Neuron (in vitro differentiated cells): ENCODE data around the gene YY2.
"Not testable (repeated sequence)": the region's sequence is repeated elsewhere in the genome, so short reads cannot be mapped to it uniquely, and the experiment has no call there.

Source experiments
- H2AFZ ChIP-seq: one replicate; pipeline ENCODE4 v1.6.1; 2013; ENCODE audit warnings: low read depth, mild to moderate bottlenecking, inconsistent platforms, low read length, moderate library complexity
- H3K27me3 ChIP-seq: one replicate; pipeline ENCODE4 v1.6.1; 2013; ENCODE audit warnings: low read length; ENCODE audit not compliant: insufficient read depth
- H3K36me3 ChIP-seq: one replicate; pipeline ENCODE4 v1.6.1; 2013; ENCODE audit warnings: low read length; ENCODE audit not compliant: insufficient read depth
- H3K4me1 ChIP-seq: one replicate; pipeline ENCODE4 v1.6.1; 2013; ENCODE audit warnings: low read length; ENCODE audit not compliant: insufficient read depth
- H3K4me3 ChIP-seq: 2 replicates; pipeline ENCODE4 v1.5.1; 2013; ENCODE audit warnings: mild to moderate bottlenecking, low read length, moderate library complexity
- H3K9me3 ChIP-seq: one replicate; pipeline ENCODE4 v1.6.1; 2013; ENCODE audit warnings: low read length

Gene YY2

GRCh38 chrX:21855937-21856415 lies at the start of gene YY2:
Gene YY2 (plus strand): TSS chrX:21855987. CDS start chrX:21856485, 498 bp downstream.
- Histone ChIP-seq H3K4me1 (no peaks in the 10 kb centered on the region), H3K9me3 (peaks cover 9% of the 10 kb centered on the region), H2AFZ (no peak within 1 kb of the TSS), H3K36me3 (peaks cover 28% of the 10 kb centered on the region), H3K4me3 (no peak within 1 kb of the TSS), H3K27me3 (no peaks in the 10 kb centered on the region)

- H2AFZ ChIP-seq, result no peak overlapping the region
- H3K36me3 ChIP-seq, result no peaks in the 10 kb centered on the region
- no peaks in the 10 kb centered on the region for H3K4me1 ChIP-seq
- H3K27me3 ChIP-seq, result no peaks in the 10 kb centered on the region
- H3K9me3 ChIP-seq, result no peaks in the 10 kb centered on the region
- no peak overlapping the region for H3K4me3 ChIP-seq
These were observed 49.1 kb upstream of the YY2 start for GRCh38 chrX:21806691-21807090.

GRCh38 chrX:21811832-21812231 lies 44.0 kb upstream of the YY2 start:
- Histone ChIP-seq H3K4me3 (no peak overlapping the region), H2AFZ (no peak overlapping the region), H3K9me3 (no peaks in the 10 kb centered on the region), H3K36me3 (no peaks in the 10 kb centered on the region), H3K27me3 (no peaks in the 10 kb centered on the region), H3K4me1 (peaks cover 12% of the 10 kb centered on the region)

GRCh38 chrX:21812628-21813027 lies 43.2 kb upstream of the YY2 start:
- H3K4me3 ChIP-seq, result no peak overlapping the region
- H3K27me3 ChIP-seq, result no peaks in the 10 kb centered on the region
- peaks cover 13% of the 10 kb centered on the region for H3K4me1 ChIP-seq
- H3K9me3 ChIP-seq, result no peaks in the 10 kb centered on the region
- no peak overlapping the region for H2AFZ ChIP-seq
- no peaks in the 10 kb centered on the region for H3K36me3 ChIP-seq

- Histone ChIP-seq H3K9me3 (no peaks in the 10 kb centered on the region), H3K4me1 (peaks cover 13% of the 10 kb centered on the region), H3K27me3 (no peaks in the 10 kb centered on the region), H3K4me3 (no peak overlapping the region), H2AFZ (no peak overlapping the region), H3K36me3 (no peaks in the 10 kb centered on the region)
These were observed 42.0 kb upstream of the YY2 start for GRCh38 chrX:21813612-21814368.

GRCh38 chrX:21816136-21816535 lies 39.7 kb upstream of the YY2 start:
- no peak overlapping the region for H3K4me3 ChIP-seq
- H2AFZ ChIP-seq, result no peak overlapping the region
- no peaks in the 10 kb centered on the region for H3K27me3 ChIP-seq
- peaks cover 13% of the 10 kb centered on the region for H3K4me1 ChIP-seq
- H3K36me3 ChIP-seq, result no peaks in the 10 kb centered on the region
- H3K9me3 ChIP-seq, result no peaks in the 10 kb centered on the region

GRCh38 chrX:21820170-21820569 lies 35.6 kb upstream of the YY2 start:
- H3K9me3 ChIP-seq, H3K36me3 ChIP-seq, H2AFZ ChIP-seq, H3K4me3 ChIP-seq, H3K27me3 ChIP-seq, H3K4me1 ChIP-seq: not testable (repeated sequence)

GRCh38 chrX:21821875-21822274 lies 33.9 kb upstream of the YY2 start:
- no peaks in the 10 kb centered on the region for H3K27me3 ChIP-seq
- no peaks in the 10 kb centered on the region for H3K36me3 ChIP-seq
- H3K4me1 ChIP-seq, result peaks cover under 1% of the 10 kb centered on the region
- H3K4me3 ChIP-seq, result no peak overlapping the region
- no peak overlapping the region for H2AFZ ChIP-seq
- no peaks in the 10 kb centered on the region for H3K9me3 ChIP-seq

GRCh38 chrX:21831496-21831895 lies 24.3 kb upstream of the YY2 start:
- Histone ChIP-seq H3K4me1 (no peaks in the 10 kb centered on the region), H2AFZ (no peak overlapping the region), H3K27me3 (no peaks in the 10 kb centered on the region), H3K36me3 (no peaks in the 10 kb centered on the region), H3K4me3 (no peak overlapping the region), H3K9me3 (no peaks in the 10 kb centered on the region)

- H2AFZ ChIP-seq, result no peak overlapping the region
- H3K9me3 ChIP-seq, result no peaks in the 10 kb centered on the region
- H3K4me3 ChIP-seq, result no peak overlapping the region
- H3K36me3 ChIP-seq, result no peaks in the 10 kb centered on the region
- no peaks in the 10 kb centered on the region for H3K27me3 ChIP-seq
- H3K4me1 ChIP-seq, result peaks cover 8% of the 10 kb centered on the region
These were observed 18.7 kb upstream of the YY2 start for GRCh38 chrX:21837056-21837455.

- H3K36me3 ChIP-seq, result no peaks in the 10 kb centered on the region
- H3K4me3 ChIP-seq, result peak overlapping the region; percentile 97
- no peaks in the 10 kb centered on the region for H3K9me3 ChIP-seq
- no peaks in the 10 kb centered on the region for H3K27me3 ChIP-seq
- H2AFZ ChIP-seq, result no peak overlapping the region
- H3K4me1 ChIP-seq, result peaks cover 8% of the 10 kb centered on the region
These were observed 16.9 kb upstream of the YY2 start for GRCh38 chrX:21838937-21839333.

- H3K9me3 ChIP-seq, result no peaks in the 10 kb centered on the region
These were observed 16.2 kb upstream of the YY2 start, which contains the start of gene MBTPS2 for GRCh38 chrX:21839334-21840192. Gene MBTPS2 (plus strand): TSS chrX:21839617. CDS start chrX:21839735, 118 bp downstream.

GRCh38 chrX:21840193-21840545 lies 15.6 kb upstream of the YY2 start:
- H3K27me3 ChIP-seq, result no peaks in the 10 kb centered on the region
- peaks cover 8% of the 10 kb centered on the region for H3K4me1 ChIP-seq
- H2AFZ ChIP-seq, result peak overlapping the region; percentile 93
- H3K36me3 ChIP-seq, result peaks cover 2% of the 10 kb centered on the region
- no peaks in the 10 kb centered on the region for H3K9me3 ChIP-seq
- peak overlapping the region; percentile 97 for H3K4me3 ChIP-seq

More at GRCh38 chrX:21839334-21840192, 16.2 kb upstream of the YY2 start, which contains the start of gene MBTPS2:
- Histone ChIP-seq H3K4me3 (peak within 1 kb of the TSS; percentile 97), H2AFZ (peak within 1 kb of the TSS; percentile 93), H3K4me1 (peaks cover 8% of the 10 kb centered on the region), H3K27me3 (no peaks in the 10 kb centered on the region), H3K36me3 (peaks cover 2% of the 10 kb centered on the region)
